Retinal pigment epithelial cell (primary cell): ENCODE results near the gene THBS4.
"Not testable (repeated sequence)": the region's sequence is repeated elsewhere in the genome, so short reads cannot be mapped to it uniquely, and the experiment has no call there.

Experiments used
- DNase-seq: peaks from one replicate; pipeline ENCODE4 v3.0.0-alpha.2; 2010; ENCODE audit warnings: low read depth
- H3K4me3 ChIP-seq: 2 replicates; pipeline ENCODE4 v1.5.1; 2011; ENCODE audit warnings: mild to moderate bottlenecking, low read length, control low read depth, moderate library complexity
- TF ChIP-seq, protein P1 (sequence below): conservative IDR thresholded peaks from 2 replicates; pipeline ENCODE4 v1.5.1; 2011; ENCODE audit warnings: low read depth, low read length, control low read depth, inconsistent platforms

THBS4 gene

DNA sequence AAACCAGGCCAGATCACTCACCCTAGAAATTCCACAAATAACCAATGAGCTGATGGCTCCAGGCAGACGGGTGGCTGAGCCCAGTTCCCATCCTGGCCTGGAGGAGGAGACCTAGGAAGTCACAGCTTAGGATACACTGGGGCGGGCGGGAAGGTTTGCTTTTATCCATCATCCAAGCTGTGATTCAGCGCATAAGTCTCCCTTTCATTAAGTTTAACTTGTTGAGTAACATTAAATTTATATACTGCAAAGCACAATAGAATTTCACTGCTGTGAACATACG, 55.7 kb downstream of the THBS4 start:
- no peak overlapping the region for H3K4me3 ChIP-seq

DNA sequence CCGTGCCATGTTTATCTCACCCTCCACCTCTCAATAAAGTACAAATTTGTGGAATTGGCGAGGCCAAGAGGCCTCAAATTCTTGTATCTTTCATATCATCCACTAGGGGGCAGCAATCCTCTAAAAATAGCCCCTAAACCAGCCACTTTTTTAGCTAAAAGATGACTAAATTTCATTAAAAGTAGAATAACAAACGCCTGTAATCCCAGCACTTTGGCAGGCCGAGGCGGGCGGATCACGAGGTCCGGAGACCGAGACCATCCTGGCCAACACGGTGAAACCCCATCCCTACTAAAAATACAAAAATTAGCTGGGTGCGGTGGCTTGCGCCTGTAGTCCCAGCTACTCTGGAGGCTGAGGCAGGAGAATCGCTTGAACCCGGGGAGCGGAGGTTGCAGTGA, 56.6 kb downstream of the THBS4 start:
- not testable (repeated sequence) for DNase-seq

More for the DNA sequence above, 55.7 kb downstream of the THBS4 start:
- TF ChIP-seq, protein P1, sequence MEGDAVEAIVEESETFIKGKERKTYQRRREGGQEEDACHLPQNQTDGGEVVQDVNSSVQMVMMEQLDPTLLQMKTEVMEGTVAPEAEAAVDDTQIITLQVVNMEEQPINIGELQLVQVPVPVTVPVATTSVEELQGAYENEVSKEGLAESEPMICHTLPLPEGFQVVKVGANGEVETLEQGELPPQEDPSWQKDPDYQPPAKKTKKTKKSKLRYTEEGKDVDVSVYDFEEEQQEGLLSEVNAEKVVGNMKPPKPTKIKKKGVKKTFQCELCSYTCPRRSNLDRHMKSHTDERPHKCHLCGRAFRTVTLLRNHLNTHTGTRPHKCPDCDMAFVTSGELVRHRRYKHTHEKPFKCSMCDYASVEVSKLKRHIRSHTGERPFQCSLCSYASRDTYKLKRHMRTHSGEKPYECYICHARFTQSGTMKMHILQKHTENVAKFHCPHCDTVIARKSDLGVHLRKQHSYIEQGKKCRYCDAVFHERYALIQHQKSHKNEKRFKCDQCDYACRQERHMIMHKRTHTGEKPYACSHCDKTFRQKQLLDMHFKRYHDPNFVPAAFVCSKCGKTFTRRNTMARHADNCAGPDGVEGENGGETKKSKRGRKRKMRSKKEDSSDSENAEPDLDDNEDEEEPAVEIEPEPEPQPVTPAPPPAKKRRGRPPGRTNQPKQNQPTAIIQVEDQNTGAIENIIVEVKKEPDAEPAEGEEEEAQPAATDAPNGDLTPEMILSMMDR, result no peak
- DNase-seq, result no peak

DNA sequence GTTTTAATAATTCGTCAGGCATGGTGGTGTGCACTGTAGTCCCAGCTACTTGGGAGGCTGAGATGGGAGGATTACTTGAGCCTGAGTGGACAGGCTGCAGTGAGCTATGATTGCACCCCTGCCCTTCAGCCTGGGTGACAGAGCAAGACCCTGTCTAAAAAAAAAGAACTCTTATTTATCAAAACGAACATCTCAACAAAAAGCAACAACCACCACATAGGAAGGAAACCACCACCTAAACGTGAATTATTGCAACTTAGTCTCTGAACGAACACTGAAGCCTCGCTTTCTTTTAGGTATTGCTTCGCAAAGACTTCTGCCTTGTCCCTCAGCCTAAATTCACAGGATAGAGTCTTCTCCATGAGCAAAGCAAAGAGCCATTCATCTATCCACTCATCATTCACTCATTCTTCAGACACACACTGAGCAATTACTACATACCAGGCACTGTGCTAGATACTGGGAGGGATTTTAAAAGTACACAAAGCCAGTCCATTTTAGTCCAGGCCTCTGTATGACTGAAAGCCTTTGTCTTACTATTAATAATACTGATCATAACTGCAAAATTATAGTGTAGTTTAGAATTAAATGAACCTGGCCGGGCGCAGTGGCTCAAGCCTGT, 57.4 kb downstream of the THBS4 start:
- no peak overlapping the region for H3K4me3 ChIP-seq
- TF ChIP-seq, protein P1, result no peak
- DNase-seq, result no peak

More for the DNA sequence above, 56.6 kb downstream of the THBS4 start:
- H3K4me3 ChIP-seq, result not testable (repeated sequence)
- TF ChIP-seq, protein P1, result peak; percentile 54

DNA sequence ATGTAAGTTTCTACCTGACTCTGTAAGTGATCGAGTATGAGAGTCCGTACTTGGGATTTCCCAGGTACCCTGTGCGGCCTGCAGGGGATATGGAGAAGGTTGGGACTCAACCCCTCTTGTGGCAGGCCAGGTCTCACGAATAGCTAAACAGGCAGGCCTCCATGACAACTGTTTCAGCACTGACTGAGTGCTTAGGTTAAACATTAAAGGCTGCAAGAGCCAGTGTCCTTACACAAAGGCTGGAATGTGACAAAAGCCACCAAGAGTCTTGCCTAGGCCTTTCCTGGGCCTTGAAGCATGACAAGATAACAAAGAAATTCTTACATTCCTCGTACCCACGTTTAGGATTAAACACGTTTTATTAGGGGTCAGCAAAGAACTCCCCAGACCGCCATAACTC, 58.6 kb downstream of the THBS4 start:
- DNase-seq, result no peak
- TF ChIP-seq, protein P1, result no peak
- no peak overlapping the region for H3K4me3 ChIP-seq

DNA sequence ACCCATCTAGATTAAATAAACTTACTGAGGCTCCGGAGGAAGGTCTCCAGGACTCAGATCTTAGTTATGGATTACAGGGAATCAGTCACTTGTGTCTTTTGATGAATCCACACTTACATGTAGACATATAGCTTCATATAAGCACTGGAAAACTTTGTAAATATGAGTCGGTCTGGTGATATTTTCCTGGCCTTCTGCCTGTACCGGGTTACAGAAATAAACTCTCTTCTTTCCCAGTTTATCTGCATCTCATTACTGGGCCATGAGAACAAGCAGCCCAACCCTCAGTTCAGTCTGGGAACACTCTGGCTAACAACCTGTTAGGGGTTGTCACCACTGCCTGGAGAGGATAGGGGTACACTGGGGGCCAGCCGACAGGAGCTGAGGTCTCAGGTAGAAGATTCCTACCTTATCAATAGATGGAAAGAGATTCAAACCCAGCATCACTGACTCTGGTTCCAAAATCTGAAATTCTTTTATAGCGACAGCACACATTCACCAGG, 59.1 kb downstream of the THBS4 start:
- no peak overlapping the region for H3K4me3 ChIP-seq
- DNase-seq, result no peak
- TF ChIP-seq, protein P1, result no peak

DNA sequence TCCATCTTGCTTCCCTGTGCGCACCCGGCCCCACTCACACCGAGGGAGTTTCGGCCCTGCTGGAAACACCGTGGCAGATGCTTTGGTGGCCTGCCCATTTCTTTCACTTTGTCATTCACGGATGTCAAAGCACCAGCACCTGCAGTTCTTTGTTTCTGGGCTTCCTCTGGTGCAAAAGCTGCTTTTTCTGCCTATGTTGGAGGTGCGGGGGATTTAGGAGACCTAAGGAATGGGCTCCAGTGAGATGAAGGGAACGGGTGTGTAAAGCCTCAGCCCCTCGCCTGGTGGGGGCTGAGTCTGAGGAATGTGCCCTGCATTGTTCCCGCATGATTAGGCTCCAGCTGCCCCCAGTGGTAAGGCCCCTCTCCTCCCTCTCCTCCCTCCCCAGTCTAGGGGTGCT, 62.3 kb downstream of the THBS4 start:
- no peak overlapping the region for H3K4me3 ChIP-seq
- no peak for DNase-seq
- TF ChIP-seq, protein P1, result no peak

DNA sequence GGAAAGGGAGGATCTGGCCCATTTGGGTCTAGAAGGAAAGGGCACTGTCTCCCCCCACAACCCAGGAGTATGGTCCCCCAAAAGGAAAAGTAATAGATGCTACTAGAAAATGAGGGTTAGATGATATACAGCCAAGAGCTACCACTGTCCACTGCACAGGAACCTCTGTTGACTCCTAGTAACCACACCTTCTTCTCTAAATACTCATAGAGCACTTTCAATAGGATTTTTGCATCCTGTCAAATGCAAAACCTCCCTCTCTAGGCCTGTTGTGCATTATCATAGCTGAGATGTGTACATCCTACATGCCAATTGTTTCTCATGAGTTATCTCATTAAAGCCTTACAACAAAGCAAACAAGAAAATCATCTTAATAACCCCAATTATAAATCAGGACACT, 66.8 kb downstream of the THBS4 start:
- TF ChIP-seq, protein P1, result no peak
- H3K4me3 ChIP-seq, result no peak overlapping the region
- no peak for DNase-seq
